DMS153 treated with DMSO at 0.1 percent for 48 hours (cell line): ENCODE measurements around the gene POLR3F.
"Not testable (repeated sequence)": the region's sequence is repeated elsewhere in the genome, so short reads cannot be mapped to it uniquely, and the experiment has no call there.

Experiments
- DNase-seq: peaks from one replicate; lab custom pipeline; 2025; ENCODE audit not compliant: unreplicated experiment; lab: John Stamatoyannopoulos, UW

The POLR3F gene

DNA sequence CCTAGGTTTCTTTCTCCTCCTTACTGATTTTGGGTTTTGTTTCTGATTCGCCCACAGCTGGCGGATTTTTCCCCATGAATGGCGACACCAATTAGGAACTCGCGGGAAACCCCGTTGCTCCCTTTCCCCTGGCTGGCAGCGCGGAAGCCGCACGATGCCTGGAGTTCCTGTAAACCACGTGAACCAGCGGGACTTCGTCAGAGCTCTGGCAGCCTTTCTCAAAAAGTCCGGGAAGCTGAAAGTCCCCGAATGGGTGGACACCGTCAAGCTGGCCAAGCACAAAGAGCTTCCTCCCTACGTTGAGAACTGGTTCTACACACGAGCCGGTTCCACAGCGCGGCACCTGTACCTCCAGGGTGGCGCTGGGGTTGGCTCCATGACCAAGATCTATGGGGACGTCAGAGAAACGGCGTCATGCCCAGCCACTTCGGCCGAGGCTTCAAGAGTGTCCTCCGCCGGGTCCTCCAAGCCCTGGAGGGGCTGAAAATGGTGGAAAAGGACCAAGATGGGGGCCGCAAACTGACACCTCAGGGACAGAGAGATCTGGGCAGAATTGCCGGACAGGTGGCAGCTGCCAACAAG is 37.4 kb downstream of the POLR3F start:
- no peak for DNase-seq

- no peak for DNase-seq
Measured at GRCh38 chr20:18506744-18507143, 39.6 kb downstream of the POLR3F start.

- DNase-seq: peak; percentile 93
Measured at GRCh38 chr20:18507218-18508191, 40.3 kb downstream of the POLR3F start, which contains the start of gene SEC23B. Gene SEC23B (plus strand): TSS chr20:18507940. CDS start chr20:18510836, 2,896 bp downstream.

DNA sequence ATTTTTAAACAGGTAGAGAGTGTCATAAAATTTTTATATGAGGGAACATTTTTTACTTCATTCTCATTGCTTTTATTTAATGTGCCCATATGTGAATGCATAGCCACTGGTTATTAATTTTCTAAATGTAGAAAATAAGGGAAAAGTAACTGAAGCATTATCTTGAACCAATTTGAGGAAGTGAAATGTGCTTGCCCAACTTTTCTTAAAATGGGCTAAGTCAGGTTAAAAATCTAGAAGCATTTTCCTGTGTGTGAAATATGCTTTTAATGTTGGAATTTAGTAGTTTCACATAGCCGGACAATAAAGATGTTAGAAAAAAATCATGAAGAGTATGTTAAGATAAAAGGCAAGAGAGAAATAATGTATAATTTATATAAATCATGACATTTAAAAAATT is 44.4 kb downstream of the POLR3F start:
- DNase-seq: no peak

DNA sequence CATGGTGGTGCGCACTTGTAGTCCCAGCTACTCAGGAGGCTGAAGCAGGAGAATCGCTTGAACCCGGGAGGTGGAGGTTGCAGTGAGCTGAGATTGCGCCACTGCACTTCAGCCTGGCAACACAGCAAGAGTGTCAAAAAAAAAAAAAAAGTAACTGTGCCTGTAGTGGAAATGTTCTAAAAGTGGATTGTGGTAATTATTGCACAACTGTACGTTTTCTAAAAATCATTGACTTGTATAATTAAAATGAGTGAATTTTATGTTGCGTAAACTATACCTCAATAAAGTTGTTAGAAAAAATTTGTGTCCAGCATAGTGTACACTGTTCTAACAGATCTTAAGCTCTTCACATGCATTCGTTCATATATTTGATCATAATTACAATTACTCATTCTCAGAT is 46.0 kb downstream of the POLR3F start:
- DNase-seq: no peak

GRCh38 chr20:18514127-18514526 is 46.9 kb downstream of the POLR3F start:
- no peak for DNase-seq

- DNase-seq: no peak
Measured at GRCh38 chr20:18515973-18516372, 48.8 kb downstream of the POLR3F start.

GRCh38 chr20:18522066-18522465 is 54.9 kb downstream of the POLR3F start:
- DNase-seq: not testable (repeated sequence)

DNA sequence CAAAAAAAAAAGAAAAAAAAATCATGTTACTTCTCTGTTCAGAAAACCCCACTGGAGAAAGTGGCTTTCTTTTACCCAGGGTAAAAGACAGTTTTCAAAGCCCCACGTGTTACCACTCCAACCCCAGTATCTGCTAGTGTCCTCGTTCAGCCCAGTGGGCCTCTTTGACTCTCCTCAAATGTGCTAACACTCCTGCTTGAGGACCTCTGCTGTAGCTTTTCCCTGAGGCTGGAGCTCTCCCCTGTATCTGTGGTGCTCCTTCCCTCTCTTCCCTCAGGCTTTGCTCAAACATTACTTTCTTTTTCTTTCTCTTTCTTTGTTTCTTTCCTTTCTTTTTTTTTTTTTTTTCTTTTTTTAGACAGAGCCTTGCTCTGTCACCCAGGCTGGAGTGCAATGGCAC is 55.9 kb downstream of the POLR3F start:
- no peak for DNase-seq

DNA sequence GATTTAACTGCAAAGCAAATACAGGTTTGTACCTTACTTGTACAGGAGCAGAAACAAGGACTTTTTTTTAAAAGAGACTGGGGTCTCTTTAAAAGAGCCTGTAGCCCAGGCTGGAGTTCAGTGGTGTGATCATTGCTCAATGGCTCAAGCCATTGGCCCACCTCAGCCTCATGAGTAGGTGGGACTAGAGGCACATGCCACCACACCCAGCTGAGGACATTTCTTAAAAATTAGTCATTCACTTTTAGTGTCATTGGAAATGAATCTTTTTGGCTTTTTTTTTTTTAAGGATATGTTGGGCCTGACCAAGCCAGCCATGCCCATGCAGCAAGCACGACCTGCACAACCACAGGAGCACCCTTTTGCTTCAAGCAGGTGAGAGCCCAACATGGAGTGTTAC is 57.5 kb downstream of the POLR3F start:
- no peak for DNase-seq

GRCh38 chr20:18526761-18527160 is 59.6 kb downstream of the POLR3F start:
- not testable (repeated sequence) for DNase-seq

GRCh38 chr20:18527339-18527738 is 60.1 kb downstream of the POLR3F start:
- DNase-seq: no peak

DNA sequence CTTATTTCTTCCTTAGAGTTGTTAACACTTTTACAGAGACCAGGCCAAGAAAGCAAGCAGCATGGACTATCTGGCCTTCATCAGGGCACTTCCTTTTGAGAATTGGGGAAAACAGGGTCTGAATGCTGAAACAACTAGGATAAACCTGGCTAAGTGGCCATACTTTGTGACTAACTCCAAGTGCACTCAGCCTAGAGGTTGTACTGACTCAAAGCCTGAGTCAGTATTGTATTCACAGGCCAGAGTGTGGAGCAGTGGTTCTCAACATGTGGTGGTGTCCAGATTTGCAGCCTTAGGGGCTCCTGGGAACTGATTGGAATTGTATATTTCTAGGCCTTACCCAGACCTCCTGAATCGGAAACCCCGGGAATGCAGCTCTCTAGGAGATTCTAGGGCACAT is 60.6 kb downstream of the POLR3F start:
- no peak for DNase-seq

DNA sequence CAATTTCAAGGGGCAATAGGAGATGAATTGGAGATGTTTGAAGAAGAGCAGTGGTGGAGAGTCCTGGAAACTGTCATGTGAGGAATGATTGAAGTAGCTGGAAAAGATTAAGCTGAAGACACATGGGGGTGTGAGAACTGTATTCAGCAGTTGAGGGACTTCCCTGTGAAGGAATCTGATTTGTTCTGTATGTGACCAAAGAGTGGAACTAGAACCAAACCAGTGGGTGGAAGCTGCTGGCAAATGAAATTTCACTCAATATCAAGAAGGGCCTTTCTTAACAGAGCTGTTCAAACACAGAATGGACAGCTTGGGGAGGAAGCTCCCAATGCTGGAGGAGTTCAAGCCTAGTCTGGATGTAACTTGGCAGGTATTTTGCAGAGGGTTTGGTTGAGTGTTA is 61.9 kb downstream of the POLR3F start:
- no peak for DNase-seq

GRCh38 chr20:18532626-18533025 is 65.4 kb downstream of the POLR3F start:
- no peak for DNase-seq

- no peak for DNase-seq
Measured at GRCh38 chr20:18533491-18533890, 66.3 kb downstream of the POLR3F start.

DNA sequence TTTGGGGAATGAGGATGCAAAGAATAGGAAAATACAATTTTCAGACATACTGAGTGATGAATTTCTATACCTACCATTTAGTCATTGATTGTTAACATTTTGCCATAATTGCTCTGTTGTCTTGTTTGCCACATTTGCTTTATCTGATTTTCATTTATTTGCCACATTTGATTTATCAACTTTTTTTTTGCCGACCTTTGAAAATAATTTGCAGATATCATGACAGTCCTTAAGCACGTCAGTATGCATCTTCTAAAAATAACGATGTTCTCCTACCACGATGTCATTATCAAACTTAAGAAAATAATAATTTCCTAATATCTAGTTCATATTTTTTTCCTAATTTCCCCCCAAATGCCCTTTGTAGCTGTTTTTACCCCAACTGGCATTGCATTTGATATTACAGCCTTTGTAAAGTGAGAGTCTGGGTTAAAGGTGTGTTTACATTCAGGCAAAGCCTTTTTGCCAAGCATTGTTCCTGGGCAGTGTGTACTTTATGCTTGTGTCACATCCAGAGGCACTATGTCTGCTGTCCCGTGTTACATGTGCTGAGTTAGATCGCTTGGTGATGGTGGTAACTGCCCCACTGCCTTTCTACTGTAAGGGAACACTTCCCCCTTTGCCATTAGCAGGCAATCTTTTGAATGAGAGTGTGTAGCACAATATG is 66.9 kb downstream of the POLR3F start:
- no peak for DNase-seq
